Motor neuron (in vitro differentiated cells): ENCODE data around the gene MEPE. TPM values are rescaled to one million over a fixed set of nuclear protein-coding genes. Genes with fewer than 3 reads are reported as not detected.

Experiments used
- ATAC-seq, 8 experiments: fragments of 200-7000 bp; cut with Tn5 transposase; replicated peaks in 6 of 8; 2 replicates each; pipeline ENCODE4 v1.8.0; 2021; ENCODE audit warnings: mild to moderate bottlenecking in 8 of 8, moderate library complexity in 8 of 8
- H3K27ac ChIP-seq, 2 donors: fragments of 250-450 bp; sonication (Bioruptor Pico); 2 replicates each; pipeline ENCODE4 v1.9.0; 2021; ENCODE audit warnings: antibody characterized with exemption in 2 of 2, mild to moderate bottlenecking in 2 of 2, moderate library complexity in 1 of 2
- H3K4me1 ChIP-seq, 2 donors: fragments of 250-450 bp; sonication (Bioruptor Pico); replicated peaks in 1 of 2; 2 replicates each; pipeline ENCODE4 v1.6.1; 2021; ENCODE audit warnings: antibody characterized with exemption in 2 of 2, mild to moderate bottlenecking in 2 of 2, moderate library complexity in 1 of 2
- H3K4me3 ChIP-seq, 5 donors: fragments of 250-450 bp; sonication (Bioruptor Pico); 2 replicates each; pipeline ENCODE4 v1.9.0; 2021; ENCODE audit warnings: antibody characterized with exemption in 5 of 5, mild to moderate bottlenecking in 5 of 5, moderate library complexity in 4 of 5
- WGBS, 10 experiments: fragments of 450-650 bp; shearing (Covaris generic); methylation state at CpG; one replicate each; pipeline ENCODE4 v1.0.0; 2022; 5-methylcytosine and 5-hydroxymethylcytosine counted together
- in situ Hi-C, 9 experiments: fragments of 400-800 bp; cut with MboI; loops; one replicate each; pipeline ENCODE4 v1.15.0; 2021; ENCODE audit warnings: low sequenced_read_pairs in 9 of 9, low pct_unique_long_range_greater_than_20kb in 2 of 9; ENCODE audit not compliant: unreplicated experiment in 9 of 9
- total RNA-seq, 8 experiments: library from RNA; unstranded; fragments of 300-600 nt; gene quantifications; 2 replicates each; pipeline versions ENCODE4 v1.2.3 to v1.2.4, GENCODE V29; 2022

Gene MEPE
- total RNA-seq, 8 experiments from 2014 or later: 0.17 to 0.43 (median 0.28) TPM; not detected in 5

DNA sequence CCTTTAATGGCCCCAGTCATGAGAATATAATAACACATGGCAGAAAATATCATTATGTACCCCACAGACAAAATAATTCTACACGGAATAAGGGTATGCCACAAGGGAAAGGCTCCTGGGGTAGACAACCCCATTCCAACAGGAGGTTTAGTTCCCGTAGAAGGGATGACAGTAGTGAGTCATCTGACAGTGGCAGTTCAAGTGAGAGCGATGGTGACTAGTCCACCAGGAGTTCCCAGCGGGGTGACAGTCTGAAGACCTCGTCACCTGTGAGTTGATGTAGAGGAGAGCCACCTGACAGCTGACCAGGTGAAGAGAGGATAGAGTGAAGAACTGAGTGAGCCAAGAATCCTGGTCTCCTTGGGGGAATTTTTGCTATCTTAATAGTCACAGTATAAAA is 13.5 kb downstream of the MEPE start:
- Histone ChIP-seq H3K4me1 (peaks cover 0 to 3% of the 10 kb centered on the region in 2 donors), H3K27ac (no peak overlapping the region), H3K4me3 (no peak overlapping the region)
- no peak for ATAC-seq
- WGBS, 10 experiments: 72 to 100% (median 93%) methylated on average over 1 to 5 of the region's 5 CpGs; no CpG with 5 or more reads in 1 of the 10 experiments
- in situ Hi-C loops: loop anchor here in 6 of 9 experiments (10.0 to 25.0 kb wide), 8 partner anchors 159 to 934 kb away; partner anchors contain the start of gene SPARCL1 (in 1 of the 6)

DNA sequence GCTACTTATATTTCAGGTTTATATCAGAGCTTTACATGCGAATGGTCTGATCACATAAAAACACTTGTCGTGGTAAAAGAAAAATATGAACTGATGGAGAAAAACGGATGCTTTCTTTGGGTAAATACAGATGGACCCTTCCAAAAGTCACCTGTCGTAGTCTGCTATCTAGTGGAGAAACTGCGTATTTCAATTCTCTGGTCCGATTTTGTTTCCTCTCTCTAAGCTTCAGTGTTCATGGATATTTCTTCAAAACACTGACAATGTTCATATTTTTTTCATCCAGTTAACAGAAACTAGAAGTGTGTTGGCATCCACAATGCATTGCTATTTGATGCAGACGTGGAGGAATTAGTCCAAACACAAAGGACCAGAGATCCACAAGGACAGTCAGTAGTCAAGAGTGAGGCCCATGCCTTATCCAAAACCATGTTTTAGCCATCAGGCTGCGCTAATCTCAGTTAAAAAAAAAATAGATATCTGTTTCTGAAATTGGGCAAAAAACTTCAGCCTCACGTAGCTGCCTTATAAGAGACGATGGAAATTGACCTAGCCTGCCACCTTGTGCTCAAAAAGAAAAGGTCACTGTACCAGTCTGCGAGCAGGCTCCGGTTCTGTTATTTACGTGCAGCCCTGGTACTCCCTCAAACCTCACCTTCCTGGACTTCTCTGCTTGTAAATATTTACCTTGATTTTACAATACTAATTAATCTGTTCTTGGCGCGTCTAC is 16.0 kb downstream of the MEPE start:
- 3 to 28% (median 13%) methylated on average over 5 to 14 of the region's 15 CpGs for WGBS, 10 experiments
- H3K4me1 ChIP-seq: peaks cover 0 to 3% of the 10 kb centered on the region in 2 donors
- H3K4me3 ChIP-seq: peak overlapping the region in 2 of 5 donors; percentile 4 to 14
- in situ Hi-C loops: loop anchor here in 6 of 9 experiments (10.0 to 25.0 kb wide), 8 partner anchors 161 to 936 kb away; partner anchors contain the start of gene SPARCL1 (in 1 of the 6)
- peak; percentile 74 to 98 (median 82) for ATAC-seq
- no peak overlapping the region for H3K27ac ChIP-seq

DNA sequence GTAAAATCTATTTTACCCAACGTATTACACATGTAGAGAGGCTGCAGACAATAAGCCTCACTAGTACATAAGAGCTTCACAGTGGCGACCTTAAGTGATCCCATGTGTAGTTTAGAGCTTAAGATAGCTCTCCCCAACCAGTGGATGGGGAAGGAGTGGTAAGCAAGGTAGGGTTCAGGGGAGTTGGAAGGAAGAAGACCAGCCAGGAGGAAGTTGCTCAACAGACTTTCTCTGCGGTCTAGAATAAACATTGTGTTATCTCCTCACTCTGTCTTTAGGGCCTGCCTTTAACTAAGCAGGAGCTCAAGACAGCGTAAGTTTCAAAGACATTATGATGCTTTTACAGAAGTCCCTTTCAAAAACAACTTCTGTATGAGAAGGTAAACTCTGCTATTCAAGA is 16.8 kb downstream of the MEPE start:
- WGBS, 10 experiments: 25 to 86% (median 54%) methylated on average over 2 to 4 of the region's 4 CpGs
- no peak overlapping the region for H3K4me3 ChIP-seq
- no peak for ATAC-seq
- H3K4me1 ChIP-seq: peaks cover 0 to 3% of the 10 kb centered on the region in 2 donors
- no peak overlapping the region for H3K27ac ChIP-seq
- in situ Hi-C loops: loop anchor here (5.0 to 25.0 kb wide), 14 partner anchors 113 to 937 kb away; partner anchors contain the start of genes PYURF (in 2 of the 9), SPP1 (in 2 of the 9) and SPARCL1 (in 1 of the 9)

DNA sequence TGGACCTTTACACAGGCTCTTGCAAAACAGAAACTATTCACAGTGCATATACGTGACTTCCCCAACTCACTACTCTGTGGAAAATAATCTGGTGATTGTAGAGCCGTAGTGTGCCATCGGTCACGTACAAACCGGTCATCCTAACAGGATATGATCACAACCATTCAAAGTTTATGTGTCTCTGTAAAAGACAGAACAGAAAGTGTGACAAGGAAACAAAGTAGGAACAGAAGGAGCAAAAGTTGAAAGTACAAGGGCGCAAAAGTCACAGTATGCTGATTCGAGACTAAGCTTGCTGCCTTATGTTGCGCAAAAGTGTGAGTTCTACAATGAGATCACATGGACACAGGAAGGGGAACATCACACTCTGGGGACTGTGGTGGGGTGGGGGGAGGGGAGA is 18.6 kb downstream of the MEPE start:
- Histone ChIP-seq H3K4me1 (peaks cover 0 to 3% of the 10 kb centered on the region in 2 donors), H3K4me3 (no peak overlapping the region), H3K27ac (no peak overlapping the region)
- WGBS, 10 experiments: 0 to 100% (median 93%) methylated on average over 1 to 6 of the region's 8 CpGs; no CpG with 5 or more reads in 1 of the 10 experiments
- no peak for ATAC-seq
- in situ Hi-C loops: loop anchor here in 8 of 9 experiments (5.0 to 25.0 kb wide), 6 partner anchors 111 to 661 kb away; partner anchors contain the start of genes PYURF (in 2 of the 8) and SPP1 (in 2 of the 8)

DNA sequence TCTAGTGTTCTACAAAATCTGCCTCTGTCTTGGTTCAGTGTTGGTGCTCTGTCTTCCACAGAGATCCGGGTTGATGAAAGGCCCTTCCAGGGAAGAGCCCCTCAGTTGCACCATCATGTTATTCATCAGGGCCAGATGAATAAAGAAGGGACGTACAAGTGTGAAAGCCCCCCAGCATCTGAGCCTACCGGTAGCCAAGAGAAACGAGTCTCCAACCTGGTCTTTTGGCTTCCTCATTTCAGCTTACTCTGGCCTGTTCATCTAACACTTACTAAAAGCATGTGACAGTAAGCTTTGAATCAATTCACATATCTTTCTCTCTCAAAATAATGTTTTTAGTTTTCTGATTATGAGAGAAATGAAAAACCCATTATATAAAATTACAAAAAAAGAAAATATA is 19.2 kb downstream of the MEPE start:
- 5 to 87% (median 62%) methylated on average over 1 to 4 of the region's 4 CpGs; no CpG with 5 or more reads in 1 of the 10 experiments for WGBS, 10 experiments
- Histone ChIP-seq H3K4me3 (no peak overlapping the region), H3K27ac (no peak overlapping the region), H3K4me1 (peaks cover 0 to 3% of the 10 kb centered on the region in 2 donors)
- ATAC-seq: no peak
- in situ Hi-C loops: loop anchor here in 8 of 9 experiments (5.0 to 25.0 kb wide), 6 partner anchors 110 to 660 kb away; partner anchors contain the start of genes PYURF (in 2 of the 8) and SPP1 (in 2 of the 8)

DNA sequence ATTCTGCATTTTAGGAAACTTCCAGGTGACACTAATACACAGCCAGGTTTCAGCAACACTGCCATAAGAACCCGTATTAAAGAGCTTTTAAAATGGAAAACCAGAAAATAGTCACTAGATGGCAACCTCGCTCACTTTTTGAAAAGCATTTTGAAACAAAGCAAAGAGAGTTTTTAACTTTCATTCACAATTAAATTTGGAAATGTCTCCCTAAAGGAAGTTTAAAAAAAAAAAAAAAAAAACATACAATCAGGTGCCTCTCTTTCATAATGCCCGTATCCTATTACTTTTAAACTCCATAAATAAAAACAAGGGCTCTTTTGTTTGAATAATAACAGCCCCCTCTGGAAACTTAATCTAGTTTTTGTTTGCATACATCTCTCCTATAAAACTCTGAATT is 20.3 kb downstream of the MEPE start:
- Histone ChIP-seq H3K4me1 (peaks cover 0 to 3% of the 10 kb centered on the region in 2 donors), H3K27ac (no peak overlapping the region), H3K4me3 (no peak overlapping the region)
- WGBS, 10 experiments: 0 to 6% (median 0%) methylated on average over 2 to 3 of the region's 3 CpGs
- peak in 2 of 8 experiments; percentile 20 to 25 for ATAC-seq
- in situ Hi-C loops: loop anchor here in 8 of 9 experiments (5.0 to 25.0 kb wide), 6 partner anchors 109 to 659 kb away; partner anchors contain the start of genes PYURF (in 2 of the 8) and SPP1 (in 2 of the 8)

DNA sequence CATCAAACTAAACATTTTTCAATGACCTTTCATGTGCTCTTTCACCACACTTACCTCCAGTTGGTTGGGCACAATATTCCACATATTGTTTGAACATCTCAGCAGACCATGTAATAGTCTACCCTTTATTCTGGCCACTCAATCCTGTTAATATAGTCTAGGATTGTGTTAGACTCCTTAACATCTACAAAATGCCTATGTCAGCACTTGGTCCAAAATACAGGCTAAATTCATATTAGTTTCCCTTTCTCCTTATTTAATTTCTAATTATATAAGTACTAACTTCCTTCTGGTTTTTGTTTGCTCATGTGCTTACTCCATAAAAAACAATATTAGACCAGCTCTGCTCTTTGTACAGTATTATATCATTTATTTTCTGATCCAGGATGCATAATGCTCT is 21.1 kb downstream of the MEPE start:
- peaks cover 0 to under 1% of the 10 kb centered on the region in 2 donors for H3K4me1 ChIP-seq
- in situ Hi-C loops: loop anchor here in 8 of 9 experiments (5.0 to 25.0 kb wide), 6 partner anchors 108 to 658 kb away; partner anchors contain the start of genes PYURF (in 2 of the 8) and SPP1 (in 2 of the 8)
- no peak overlapping the region for H3K27ac ChIP-seq
- no peak for ATAC-seq
- no peak overlapping the region for H3K4me3 ChIP-seq

DNA sequence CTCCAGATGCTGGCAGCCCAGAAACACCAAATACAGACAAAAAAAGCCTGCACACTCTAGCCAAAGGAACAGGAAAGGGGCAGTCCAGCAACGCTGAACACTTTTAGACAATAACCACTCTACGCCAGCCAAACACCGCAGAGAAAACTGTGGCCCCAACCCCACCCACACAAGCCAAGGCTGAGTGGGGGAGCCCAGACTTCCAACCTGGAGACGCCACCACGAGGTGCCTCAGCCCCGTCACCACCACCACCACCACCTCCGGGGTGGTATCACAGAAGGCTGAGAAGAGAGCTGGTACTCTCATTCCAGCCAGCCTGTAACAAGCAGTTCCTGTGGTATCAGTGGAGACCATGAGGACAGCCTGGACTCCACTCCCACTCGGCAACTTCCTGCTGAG is 22.8 kb downstream of the MEPE start:
- H3K4me1 ChIP-seq: no peaks in the 10 kb centered on the region
- H3K4me3 ChIP-seq: no peak overlapping the region
- 20 to 100% (median 83%) methylated on average over 1 to 4 of the region's 8 CpGs; no CpG with 5 or more reads in 3 of the 10 experiments for WGBS, 10 experiments
- H3K27ac ChIP-seq: no peak overlapping the region
- no peak for ATAC-seq
- in situ Hi-C loops: loop anchor here in 8 of 9 experiments (10.0 to 25.0 kb wide), 5 partner anchors 107 to 657 kb away; partner anchors contain the start of genes PYURF (in 2 of the 8) and SPP1 (in 1 of the 8)

DNA sequence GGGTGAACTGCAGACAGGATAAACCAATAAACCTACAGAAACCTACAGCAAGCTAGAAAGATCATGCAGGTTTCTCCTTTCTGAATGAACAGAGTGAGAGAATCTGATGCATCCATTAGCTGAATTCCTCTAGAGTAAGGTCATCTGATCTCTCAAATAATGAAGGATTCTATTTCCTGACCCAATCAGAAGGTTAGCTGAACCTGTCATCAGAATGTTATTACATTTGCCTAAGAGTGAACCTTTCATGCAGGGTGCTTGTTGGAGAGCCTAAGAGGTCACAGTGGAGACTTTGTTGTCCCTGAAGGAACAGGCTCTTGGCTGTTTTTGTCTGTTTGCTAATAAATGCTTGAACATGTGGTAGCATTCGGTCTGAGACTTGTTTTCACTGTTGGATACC is 24.0 kb downstream of the MEPE start:
- in situ Hi-C loops: loop anchor here in 8 of 9 experiments (10.0 to 25.0 kb wide), 5 partner anchors 105 to 655 kb away; partner anchors contain the start of genes PYURF (in 2 of the 8) and SPP1 (in 1 of the 8)
- no peak overlapping the region for H3K4me3 ChIP-seq
- ATAC-seq: no peak
- H3K4me1 ChIP-seq: no peaks in the 10 kb centered on the region
- no peak overlapping the region for H3K27ac ChIP-seq
- WGBS, 10 experiments: 0 to 80% (median 56%) methylated on average over 1 of the region's 1 CpG; no CpG with 5 or more reads in 3 of the 10 experiments

DNA sequence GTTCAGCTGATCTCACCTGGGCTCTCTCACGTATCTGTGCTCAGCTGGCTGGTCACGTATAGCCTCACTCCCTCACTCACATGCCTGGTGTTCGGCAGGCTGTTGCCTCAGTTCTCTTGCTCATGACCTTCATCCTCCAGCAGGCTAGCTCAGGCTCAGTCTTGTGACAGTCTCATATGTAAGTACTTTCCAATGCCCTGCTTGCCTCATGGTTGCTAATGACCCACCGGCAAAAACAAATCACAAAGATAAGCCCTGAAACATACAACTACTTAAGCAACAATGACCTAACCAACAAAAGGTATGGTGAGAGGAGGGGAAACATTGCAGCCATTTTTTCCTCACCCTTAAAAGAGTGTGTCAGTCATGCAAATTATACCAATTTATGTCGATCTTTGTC is 25.0 kb downstream of the MEPE start:
- no peak for ATAC-seq
- Histone ChIP-seq H3K27ac (no peak overlapping the region), H3K4me1 (no peaks in the 10 kb centered on the region), H3K4me3 (no peak overlapping the region)
- in situ Hi-C loops: loop anchor here in 8 of 9 experiments (10.0 to 25.0 kb wide), 5 partner anchors 105 to 655 kb away; partner anchors contain the start of genes PYURF (in 2 of the 8) and SPP1 (in 1 of the 8)
- WGBS, 10 experiments: 36 to 86% (median 66%) methylated on average over 1 to 5 of the region's 5 CpGs; no CpG with 5 or more reads in 2 of the 10 experiments

DNA sequence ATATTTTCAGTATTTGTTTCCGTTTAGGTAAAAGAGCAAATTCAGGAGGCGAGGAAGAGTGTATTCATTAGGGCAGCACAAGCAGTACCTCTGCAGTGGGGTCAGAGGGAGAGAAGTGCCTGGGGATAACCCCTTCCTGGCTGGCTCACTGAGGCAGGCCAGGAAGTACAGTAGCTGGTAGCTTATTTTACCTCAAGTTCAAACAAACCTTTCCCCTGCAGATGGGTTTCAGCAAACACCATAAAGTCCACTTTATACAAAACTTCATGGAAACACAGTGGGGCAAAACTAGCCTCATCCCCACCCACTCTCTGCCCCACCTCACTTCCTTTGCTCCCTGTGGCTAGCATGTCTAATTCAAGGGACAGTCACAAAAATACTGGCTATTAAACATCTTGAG is 29.5 kb downstream of the MEPE start:
- 70 to 100% (median 86%) methylated on average over 2 of the region's 2 CpGs; no CpG with 5 or more reads in 7 of the 10 experiments for WGBS, 10 experiments
- in situ Hi-C loops: loop anchor here in 6 of 9 experiments (25.0 kb wide), 3 partner anchors 100 to 650 kb away; partner anchors contain the start of gene PYURF (in 2 of the 6)
- H3K27ac ChIP-seq: no peak overlapping the region
- no peak for ATAC-seq
- H3K4me3 ChIP-seq: no peak overlapping the region
- H3K4me1 ChIP-seq: peaks cover 4 to 12% of the 10 kb centered on the region in 2 donors

DNA sequence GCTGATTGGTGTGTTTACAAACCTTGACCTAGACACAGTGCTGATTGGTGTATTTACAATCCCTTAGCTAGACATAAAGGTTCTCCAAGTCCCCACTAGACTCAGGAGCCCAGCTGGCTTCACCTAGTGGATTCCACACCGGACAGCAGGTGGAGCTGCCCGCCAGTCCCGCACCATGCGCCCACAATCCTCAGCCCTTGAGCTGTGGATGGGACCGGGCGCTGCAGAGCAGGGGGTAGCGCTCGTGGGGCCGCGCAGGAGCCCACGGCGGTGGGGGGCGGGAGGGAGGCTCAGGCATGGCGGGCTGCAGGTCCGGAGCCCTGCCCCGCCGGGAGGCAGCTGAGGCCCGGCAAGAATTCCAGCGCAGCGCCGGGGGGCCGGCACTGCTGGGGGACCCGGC is 30.7 kb downstream of the MEPE start:
- H3K4me3 ChIP-seq: no peak overlapping the region
- in situ Hi-C loops: loop anchor here in 6 of 9 experiments (25.0 kb wide), 3 partner anchors 99 to 649 kb away; partner anchors contain the start of gene PYURF (in 2 of the 6)
- H3K27ac ChIP-seq: no peak overlapping the region
- no peak for ATAC-seq
- H3K4me1 ChIP-seq: peaks cover 4 to 12% of the 10 kb centered on the region in 2 donors
- WGBS, 10 experiments: no CpG with 5 or more reads among the region's 23 CpGs
